Measurements from ENCODE around the gene GNPDA1. TPM values are rescaled to one million over a fixed set of nuclear protein-coding genes. Genes with fewer than 3 reads are reported as not detected.

GNPDA1 gene
- total and polyA plus RNA-seq, 9 of the 15 experiments (the other 6 are each of a cell fraction or from before 2014, with no cell fraction given) = 14.1 to 145 (median 52.2) TPM

DNA sequence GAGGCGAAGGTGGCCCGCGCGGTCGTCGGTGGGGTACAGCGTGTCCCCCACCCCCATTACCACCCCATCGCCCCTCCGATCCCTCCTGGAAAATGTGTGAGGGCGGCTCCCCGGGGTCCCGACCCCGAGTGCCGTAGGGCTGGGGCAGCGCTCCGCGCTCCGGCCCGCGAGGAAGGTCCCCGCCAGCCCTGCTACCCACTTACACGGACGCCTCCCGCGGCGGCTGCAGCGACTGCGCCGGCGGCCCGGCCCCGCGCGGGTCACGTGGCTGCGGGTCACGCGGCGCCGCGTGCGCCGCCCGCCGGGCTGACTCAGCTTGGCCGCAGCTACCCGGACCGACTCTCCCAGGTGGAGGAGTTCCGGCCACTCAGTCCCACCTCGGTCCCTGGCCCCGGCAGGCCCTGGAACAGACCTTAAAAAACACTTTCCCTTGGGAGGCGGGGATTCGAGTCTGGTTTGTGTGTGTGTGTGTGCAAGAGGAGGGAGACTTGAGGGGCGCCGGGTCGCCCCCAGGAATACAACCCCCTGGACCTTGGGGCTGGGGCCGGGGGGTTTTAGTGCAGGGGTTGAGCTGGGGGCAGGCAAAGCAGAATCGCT lies at the start of gene GNPDA1 (continued):
- TF ChIP-seq ZNF134 (CRISPR knock-in tag; conservative IDR thresholded peaks at IDR 0.05) (no peak), HNRNPH1 (optimal IDR thresholded peaks at IDR 0.05; ENCODE audit: low read depth, low read length) (no peak), ZSCAN29 (IDR thresholded peaks at IDR 0.05) (no peak), ZNF57 (CRISPR knock-in tag; IDR thresholded peaks at IDR 0.05) (no peak), SP2 (IDR thresholded peaks at IDR 0.05; ENCODE audit: extremely low read depth, low read depth, low read length, poor library complexity, severe bottlenecking) (no peak), ZNF23 (CRISPR knock-in tag; IDR thresholded peaks at IDR 0.05) (no peak), NEUROD1 (IDR thresholded peaks at IDR 0.05; ENCODE audit: borderline replicate concordance, low read depth, low read length, partially characterized antibody) (peak; percentile 36), ERF (CRISPR knock-in tag; IDR thresholded peaks at IDR 0.05) (0 out of 2 replicates have a peak, but pooled peaks have one; percentile 31), NFIC (IDR thresholded peaks at IDR 0.05) (peak; percentile 23; the same call in 1 of the 2 replicates), BRD4 (IDR thresholded peaks at IDR 0.05) (no peak), ZBTB17 (CRISPR knock-in tag; IDR thresholded peaks at IDR 0.05) (no peak), GTF2E2 (tag; IDR thresholded peaks at IDR 0.05) (peak; percentile 94), SMARCB1 (IDR thresholded peaks at IDR 0.05; ENCODE audit: insufficient read length, low read depth) (no peak), ZC3H11A (IDR thresholded peaks at IDR 0.05; ENCODE audit: low read depth, low read length) (no peak), ZNF143 (CRISPR knock-in tag; IDR thresholded peaks at IDR 0.05) (no peak)
- TF ChIP-seq, protein P1, sequence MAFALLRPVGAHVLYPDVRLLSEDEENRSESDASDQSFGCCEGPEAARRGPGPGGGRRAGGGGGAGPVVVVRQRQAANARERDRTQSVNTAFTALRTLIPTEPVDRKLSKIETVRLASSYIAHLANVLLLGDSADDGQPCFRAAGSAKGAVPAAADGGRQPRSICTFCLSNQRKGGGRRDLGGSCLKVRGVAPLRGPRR (CRISPR knock-in tag; IDR thresholded peaks at IDR 0.05) = no peak
- TF ChIP-seq, protein P2, sequence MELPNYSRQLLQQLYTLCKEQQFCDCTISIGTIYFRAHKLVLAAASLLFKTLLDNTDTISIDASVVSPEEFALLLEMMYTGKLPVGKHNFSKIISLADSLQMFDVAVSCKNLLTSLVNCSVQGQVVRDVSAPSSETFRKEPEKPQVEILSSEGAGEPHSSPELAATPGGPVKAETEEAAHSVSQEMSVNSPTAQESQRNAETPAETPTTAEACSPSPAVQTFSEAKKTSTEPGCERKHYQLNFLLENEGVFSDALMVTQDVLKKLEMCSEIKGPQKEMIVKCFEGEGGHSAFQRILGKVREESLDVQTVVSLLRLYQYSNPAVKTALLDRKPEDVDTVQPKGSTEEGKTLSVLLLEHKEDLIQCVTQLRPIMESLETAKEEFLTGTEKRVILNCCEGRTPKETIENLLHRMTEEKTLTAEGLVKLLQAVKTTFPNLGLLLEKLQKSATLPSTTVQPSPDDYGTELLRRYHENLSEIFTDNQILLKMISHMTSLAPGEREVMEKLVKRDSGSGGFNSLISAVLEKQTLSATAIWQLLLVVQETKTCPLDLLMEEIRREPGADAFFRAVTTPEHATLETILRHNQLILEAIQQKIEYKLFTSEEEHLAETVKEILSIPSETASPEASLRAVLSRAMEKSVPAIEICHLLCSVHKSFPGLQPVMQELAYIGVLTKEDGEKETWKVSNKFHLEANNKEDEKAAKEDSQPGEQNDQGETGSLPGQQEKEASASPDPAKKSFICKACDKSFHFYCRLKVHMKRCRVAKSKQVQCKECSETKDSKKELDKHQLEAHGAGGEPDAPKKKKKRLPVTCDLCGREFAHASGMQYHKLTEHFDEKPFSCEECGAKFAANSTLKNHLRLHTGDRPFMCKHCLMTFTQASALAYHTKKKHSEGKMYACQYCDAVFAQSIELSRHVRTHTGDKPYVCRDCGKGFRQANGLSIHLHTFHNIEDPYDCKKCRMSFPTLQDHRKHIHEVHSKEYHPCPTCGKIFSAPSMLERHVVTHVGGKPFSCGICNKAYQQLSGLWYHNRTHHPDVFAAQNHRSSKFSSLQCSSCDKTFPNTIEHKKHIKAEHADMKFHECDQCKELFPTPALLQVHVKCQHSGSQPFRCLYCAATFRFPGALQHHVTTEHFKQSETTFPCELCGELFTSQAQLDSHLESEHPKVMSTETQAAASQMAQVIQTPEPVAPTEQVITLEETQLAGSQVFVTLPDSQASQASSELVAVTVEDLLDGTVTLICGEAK (IDR thresholded peaks at IDR 0.05) = peak; percentile 50
- TF ChIP-seq, protein P2 (CRISPR knock-in tag; IDR thresholded peaks at IDR 0.05) = no peak
- TF ChIP-seq, protein P3, sequence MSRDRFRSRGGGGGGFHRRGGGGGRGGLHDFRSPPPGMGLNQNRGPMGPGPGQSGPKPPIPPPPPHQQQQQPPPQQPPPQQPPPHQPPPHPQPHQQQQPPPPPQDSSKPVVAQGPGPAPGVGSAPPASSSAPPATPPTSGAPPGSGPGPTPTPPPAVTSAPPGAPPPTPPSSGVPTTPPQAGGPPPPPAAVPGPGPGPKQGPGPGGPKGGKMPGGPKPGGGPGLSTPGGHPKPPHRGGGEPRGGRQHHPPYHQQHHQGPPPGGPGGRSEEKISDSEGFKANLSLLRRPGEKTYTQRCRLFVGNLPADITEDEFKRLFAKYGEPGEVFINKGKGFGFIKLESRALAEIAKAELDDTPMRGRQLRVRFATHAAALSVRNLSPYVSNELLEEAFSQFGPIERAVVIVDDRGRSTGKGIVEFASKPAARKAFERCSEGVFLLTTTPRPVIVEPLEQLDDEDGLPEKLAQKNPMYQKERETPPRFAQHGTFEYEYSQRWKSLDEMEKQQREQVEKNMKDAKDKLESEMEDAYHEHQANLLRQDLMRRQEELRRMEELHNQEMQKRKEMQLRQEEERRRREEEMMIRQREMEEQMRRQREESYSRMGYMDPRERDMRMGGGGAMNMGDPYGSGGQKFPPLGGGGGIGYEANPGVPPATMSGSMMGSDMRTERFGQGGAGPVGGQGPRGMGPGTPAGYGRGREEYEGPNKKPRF (IDR thresholded peaks at IDR 0.05; ENCODE audit: low read depth, low read length) = no peak
